ENCODE results near the gene UFSP2. TPM values are rescaled to one million over a fixed set of nuclear protein-coding genes. Genes with fewer than 3 reads are reported as not detected.

UFSP2 gene
- total RNA-seq, 1 donor from 2014 or later, result 36.1 TPM

DNA sequence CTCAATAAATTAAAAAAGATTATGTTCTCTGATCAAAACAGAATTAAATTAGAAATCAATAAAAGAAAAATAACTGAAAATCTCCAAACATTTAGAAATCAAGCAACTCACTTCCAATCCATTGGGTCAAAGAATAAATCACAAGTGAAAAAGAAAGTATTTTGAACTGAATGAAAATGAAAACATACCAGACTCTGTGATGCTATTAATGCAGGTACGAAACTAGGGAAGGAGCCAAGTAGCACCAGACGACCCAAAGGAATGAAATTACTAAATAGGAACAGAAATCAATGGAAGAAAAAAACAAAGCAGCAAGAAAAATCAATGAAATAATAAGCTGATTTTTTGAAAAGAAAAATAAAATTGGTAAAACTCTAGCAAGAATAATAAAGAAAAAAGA, 30.4 kb upstream of the UFSP2 start:
- TF ChIP-seq, protein P1, sequence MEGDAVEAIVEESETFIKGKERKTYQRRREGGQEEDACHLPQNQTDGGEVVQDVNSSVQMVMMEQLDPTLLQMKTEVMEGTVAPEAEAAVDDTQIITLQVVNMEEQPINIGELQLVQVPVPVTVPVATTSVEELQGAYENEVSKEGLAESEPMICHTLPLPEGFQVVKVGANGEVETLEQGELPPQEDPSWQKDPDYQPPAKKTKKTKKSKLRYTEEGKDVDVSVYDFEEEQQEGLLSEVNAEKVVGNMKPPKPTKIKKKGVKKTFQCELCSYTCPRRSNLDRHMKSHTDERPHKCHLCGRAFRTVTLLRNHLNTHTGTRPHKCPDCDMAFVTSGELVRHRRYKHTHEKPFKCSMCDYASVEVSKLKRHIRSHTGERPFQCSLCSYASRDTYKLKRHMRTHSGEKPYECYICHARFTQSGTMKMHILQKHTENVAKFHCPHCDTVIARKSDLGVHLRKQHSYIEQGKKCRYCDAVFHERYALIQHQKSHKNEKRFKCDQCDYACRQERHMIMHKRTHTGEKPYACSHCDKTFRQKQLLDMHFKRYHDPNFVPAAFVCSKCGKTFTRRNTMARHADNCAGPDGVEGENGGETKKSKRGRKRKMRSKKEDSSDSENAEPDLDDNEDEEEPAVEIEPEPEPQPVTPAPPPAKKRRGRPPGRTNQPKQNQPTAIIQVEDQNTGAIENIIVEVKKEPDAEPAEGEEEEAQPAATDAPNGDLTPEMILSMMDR (IDR thresholded peaks at IDR 0.05; ENCODE audit: unreplicated experiment), result no peak
- Mint-ChIP-seq H3K9me3 (no peaks in the 10 kb centered on the region), H3K4me1 (no peaks in the 10 kb centered on the region), H3K27ac (no peak overlapping the region), H3K4me3 (no peak overlapping the region), H3K36me3 (no peaks in the 10 kb centered on the region), H3K27me3 (ENCODE audit: low read depth) (no peaks in the 10 kb centered on the region)
- DNase-seq (ENCODE audit: low spot score in 2 of 2, unreplicated experiment in 2 of 2), result no peak

DNA sequence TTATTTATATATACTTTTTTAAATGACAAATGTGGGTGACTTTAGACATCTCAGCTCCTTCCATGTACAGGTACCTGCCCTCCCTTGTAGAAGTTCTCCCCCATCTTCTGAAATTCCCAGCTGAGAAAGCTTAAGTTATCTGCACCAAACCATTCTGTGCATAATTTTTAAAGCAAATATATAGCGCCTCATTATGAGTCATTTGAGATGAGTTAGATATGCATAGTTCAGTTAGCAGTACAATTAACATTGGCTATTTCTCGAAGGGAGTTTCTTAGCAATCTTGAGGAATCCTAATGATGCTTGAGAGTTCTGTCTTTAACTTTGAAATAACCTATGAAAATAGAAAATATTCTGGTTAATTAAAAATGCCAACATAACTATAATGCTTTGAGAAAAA, 19.4 kb upstream of the UFSP2 start:
- TF ChIP-seq, protein P1 (IDR thresholded peaks at IDR 0.05; ENCODE audit: unreplicated experiment), result no peak
- H3K27ac Mint-ChIP-seq, result no peak overlapping the region
- H3K9me3 Mint-ChIP-seq, result no peaks in the 10 kb centered on the region
- H3K27me3 Mint-ChIP-seq (ENCODE audit: low read depth), result no peaks in the 10 kb centered on the region
- no peak for DNase-seq (ENCODE audit: low spot score in 2 of 2, unreplicated experiment in 2 of 2)
- no peaks in the 10 kb centered on the region for H3K4me1 Mint-ChIP-seq
- H3K36me3 Mint-ChIP-seq, result no peaks in the 10 kb centered on the region
- H3K4me3 Mint-ChIP-seq, result no peak overlapping the region

DNA sequence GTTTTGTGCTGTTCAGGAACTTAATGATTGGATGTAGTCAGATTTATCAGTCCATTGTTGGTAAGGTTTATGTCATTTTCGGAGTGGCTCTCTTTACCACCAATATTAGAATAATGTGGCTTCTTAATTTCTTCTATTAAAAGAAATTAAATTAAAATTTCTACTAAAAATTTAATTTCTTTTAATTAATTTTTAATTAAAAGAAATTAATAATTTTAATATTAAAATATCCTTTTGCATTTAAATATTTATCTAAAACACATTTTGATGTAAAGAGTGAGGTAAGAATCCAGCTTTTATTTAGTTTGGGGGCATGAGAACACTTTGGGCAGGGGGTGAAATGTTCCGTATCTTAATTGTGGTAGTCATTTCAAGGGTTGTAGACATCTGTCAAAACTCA, 15.7 kb upstream of the UFSP2 start:
- no peak for DNase-seq (ENCODE audit: low spot score in 2 of 2, unreplicated experiment in 2 of 2)
- Mint-ChIP-seq H3K27me3 (ENCODE audit: low read depth) (no peaks in the 10 kb centered on the region), H3K4me3 (no peak overlapping the region), H3K27ac (no peak overlapping the region), H3K9me3 (no peaks in the 10 kb centered on the region), H3K36me3 (no peaks in the 10 kb centered on the region), H3K4me1 (no peaks in the 10 kb centered on the region)
- TF ChIP-seq, protein P1 (IDR thresholded peaks at IDR 0.05; ENCODE audit: unreplicated experiment), result no peak

DNA sequence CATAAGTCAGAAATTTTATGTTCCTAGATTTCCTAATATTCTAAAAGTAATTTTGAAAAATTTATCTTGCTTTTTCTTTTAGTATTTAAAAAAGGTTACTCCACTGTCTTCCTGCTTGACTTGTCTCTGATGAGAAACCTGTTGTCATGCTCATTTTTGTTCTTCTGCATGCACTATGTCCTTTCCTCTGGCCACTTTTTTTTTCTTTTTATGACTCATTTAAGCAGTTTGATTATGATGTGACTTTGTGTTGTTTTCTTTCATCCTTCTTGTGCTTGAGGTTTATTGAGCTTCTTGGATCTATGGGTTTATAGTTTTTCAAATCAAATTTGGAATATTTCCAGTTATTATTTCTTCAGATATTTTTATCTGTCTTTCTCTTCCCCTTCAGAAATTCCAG, 12.0 kb upstream of the UFSP2 start:
- Mint-ChIP-seq H3K4me1 (no peaks in the 10 kb centered on the region), H3K27me3 (ENCODE audit: low read depth) (no peaks in the 10 kb centered on the region), H3K27ac (no peak overlapping the region), H3K4me3 (no peak overlapping the region), H3K9me3 (no peaks in the 10 kb centered on the region), H3K36me3 (no peaks in the 10 kb centered on the region)
- no peak for DNase-seq (ENCODE audit: low spot score in 2 of 2, unreplicated experiment in 2 of 2)
- TF ChIP-seq, protein P1 (IDR thresholded peaks at IDR 0.05; ENCODE audit: unreplicated experiment), result no peak

DNA sequence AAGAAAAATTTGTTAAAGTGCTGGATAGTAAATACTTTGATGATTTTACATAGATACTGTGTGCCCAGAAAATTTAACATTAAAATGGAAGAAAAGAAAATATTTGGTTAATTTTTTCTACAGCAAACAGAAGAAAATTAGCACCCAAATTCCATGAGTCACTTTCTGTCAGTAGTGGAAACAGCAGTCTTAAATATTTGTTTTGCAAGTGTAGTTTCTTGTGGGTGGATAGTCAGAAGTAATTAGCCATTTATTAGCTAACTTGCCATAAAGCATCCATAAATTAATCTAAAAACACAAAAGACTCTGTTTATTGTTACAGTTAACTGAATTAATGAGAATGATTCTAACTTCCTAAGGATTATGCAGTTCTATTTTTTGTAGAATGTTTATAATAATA, 9.7 kb upstream of the UFSP2 start:
- no peaks in the 10 kb centered on the region for H3K4me1 Mint-ChIP-seq
- H3K4me3 Mint-ChIP-seq, result no peak overlapping the region
- H3K36me3 Mint-ChIP-seq, result no peaks in the 10 kb centered on the region

More for the DNA sequence above, 9.7 kb upstream of the UFSP2 start:
- Mint-ChIP-seq H3K27me3 (ENCODE audit: low read depth) (no peaks in the 10 kb centered on the region), H3K27ac (no peak overlapping the region), H3K9me3 (no peaks in the 10 kb centered on the region)
- TF ChIP-seq, protein P1 (IDR thresholded peaks at IDR 0.05; ENCODE audit: unreplicated experiment), result no peak
- DNase-seq (ENCODE audit: low spot score in 2 of 2, unreplicated experiment in 2 of 2), result no peak

All from mesothelial cell of epicardium (in vitro differentiated cells).